GM23338 (cell line): ENCODE measurements around the gene PLAC8.

Experiments used
- CREB1 ChIP-seq: fragments of 250-450 bp; sonication (Bioruptor Pico); IDR thresholded peaks from 2 replicates; pipeline ENCODE4 v1.5.0; 2020; ENCODE audit warnings: low read depth, mild to moderate bottlenecking, moderate library complexity
- CTCF ChIP-seq, 2 experiments: fragments of 200-600 bp in 1 of 2; sonication (generic) in 1 of 2; conservative IDR thresholded peaks; 2 replicates each; pipeline versions ENCODE4 v1.5.1 to v1.6.1; 2016 to 2017; ENCODE audit warnings: antibody characterized with exemption in 2 of 2, low read depth in 2 of 2, mild to moderate bottlenecking in 2 of 2, moderate library complexity in 1 of 2
- ETS1 ChIP-seq: IDR thresholded peaks from 2 replicates; pipeline ENCODE4 v1.6.1; 2016; ENCODE audit warnings: antibody characterized with exemption
- EZH2 ChIP-seq: fragments of 200-600 bp; sonication (generic); IDR thresholded peaks from one replicate; pipeline ENCODE4 v1.8.0; 2017; ENCODE audit warnings: antibody characterized with exemption, mild to moderate bottlenecking, low read depth; ENCODE audit not compliant: unreplicated experiment
- EZH2phosphoT487 ChIP-seq: fragments of 200-600 bp; sonication (generic); IDR thresholded peaks from one replicate; pipeline ENCODE4 v1.8.1; 2018; ENCODE audit warnings: antibody characterized with exemption; ENCODE audit not compliant: unreplicated experiment
- JUNB ChIP-seq: IDR thresholded peaks from one replicate; pipeline ENCODE4 v1.6.1; 2016; ENCODE audit warnings: antibody characterized with exemption; ENCODE audit not compliant: unreplicated experiment
- NANOG ChIP-seq: IDR thresholded peaks from 2 replicates; pipeline ENCODE4 v1.6.1; 2016; ENCODE audit warnings: antibody characterized with exemption, borderline replicate concordance
- POLR2AphosphoS5 ChIP-seq: IDR thresholded peaks from 2 replicates; pipeline ENCODE4 v1.6.1; 2016; ENCODE audit warnings: antibody characterized with exemption, low read depth
- REST ChIP-seq: IDR thresholded peaks from one replicate; pipeline ENCODE4 v1.6.1; 2018; ENCODE audit warnings: antibody characterized with exemption; ENCODE audit not compliant: unreplicated experiment
- STAT1 ChIP-seq: IDR thresholded peaks from one replicate; pipeline ENCODE4 v1.6.1; 2016; ENCODE audit warnings: antibody characterized with exemption; ENCODE audit not compliant: unreplicated experiment
- ZNF114 ChIP-seq: fragments of 250-450 bp; sonication (Bioruptor Pico); IDR thresholded peaks from 2 replicates; pipeline ENCODE4 v1.5.0; 2020; ENCODE audit warnings: mild to moderate bottlenecking, moderate library complexity
- ZNF331 ChIP-seq: fragments of 250-450 bp; sonication (Bioruptor Pico); IDR thresholded peaks from 2 replicates; pipeline ENCODE4 v1.5.0; 2020; ENCODE audit warnings: low read depth, mild to moderate bottlenecking, moderate library complexity

GRCh38 chr4:83149865-83150652, 35.5 kb upstream of the PLAC8 start:
- TF ChIP-seq ZNF114 (CRISPR knock-in tag) (no peak), CTCF (conservative IDR thresholded peaks at IDR 0.05; ENCODE audit: low read depth in 2 of 2) (no peak), REST (no peak), ETS1 (no peak), EZH2 (no peak), JUNB (no peak), CREB1 (CRISPR knock-in tag) (no peak), POLR2AphosphoS5 (no peak), EZH2phosphoT487 (no peak), NANOG (no peak), STAT1 (no peak), ZNF331 (CRISPR knock-in tag) (no peak)
